IMR-90 (cell line): ENCODE results near the gene ST3GAL3. TPM values are rescaled to one million over a fixed set of nuclear protein-coding genes. Genes with fewer than 3 reads are reported as not detected.

ENCODE experiments used
- ATAC-seq: fragments of 200-7000 bp; cut with Tn5 transposase; 2 replicates; pipeline ENCODE4 v1.9.1; 2020; ENCODE audit warnings: low read depth, mild to moderate bottlenecking, moderate library complexity
- BruUV-seq: library from RNA; stranded (reverse); fragments of 400-500 nt; replicated peaks from 2 replicates; lab custom pipeline; 2021; lab: Mats Ljungman, UMichigan
- CTCF ChIA-PET: fragments of 300-600 bp; formaldehyde crosslinking; extraction: SDS; loops from one replicate; lab custom pipeline; 2021; ENCODE audit warnings: antibody characterized with exemption; lab: Yijun Ruan, JAX
- POLR2A ChIA-PET: fragments of 300-600 bp; sonication (Branson Sonifier 250); formaldehyde crosslinking; loops from one replicate; lab custom pipeline; 2022; ENCODE audit warnings: antibody characterized with exemption; ENCODE audit not compliant: unreplicated experiment; lab: Charles Lee
- DNase-seq: peaks from one replicate; pipeline ENCODE4 v3.0.0; 2013
- H2AFZ ChIP-seq: replicated peaks from 2 replicates; pipeline ENCODE3; 2013; ENCODE audit warnings: low read length, mild to moderate bottlenecking; ENCODE audit not compliant: poor library complexity
- H2AK5ac ChIP-seq: 2 replicates; pipeline ENCODE4 v1.6.1; 2013; ENCODE audit warnings: low read depth, low read length, inconsistent platforms
- H2AK9ac ChIP-seq: replicated peaks from 2 replicates; pipeline ENCODE3; 2013; ENCODE audit warnings: mild to moderate bottlenecking, low read depth, low read length, moderate library complexity; ENCODE audit not compliant: poor library complexity
- H2BK120ac ChIP-seq: 2 replicates; pipeline ENCODE4 v1.6.1; 2013; ENCODE audit warnings: low read depth, low read length, inconsistent platforms
- H2BK15ac ChIP-seq: 3 replicates; pipeline ENCODE4 v1.6.1; 2013; ENCODE audit warnings: low read depth, low read length, inconsistent platforms
- H2BK20ac ChIP-seq: 2 replicates; pipeline ENCODE4 v1.6.1; 2013; ENCODE audit warnings: low read depth, mild to moderate bottlenecking, inconsistent platforms, low read length, moderate library complexity
- H2BK5ac ChIP-seq: 2 replicates; pipeline ENCODE4 v1.6.1; 2013; ENCODE audit warnings: mild to moderate bottlenecking, low read depth, low read length, inconsistent platforms; ENCODE audit not compliant: poor library complexity, severe bottlenecking
- H3K14ac ChIP-seq: replicated peaks from 2 replicates; pipeline ENCODE4 v1.6.1; 2013; ENCODE audit warnings: low read depth, low read length, inconsistent platforms
- H3K18ac ChIP-seq: 2 replicates; pipeline ENCODE4 v1.6.1; 2013; ENCODE audit warnings: low read depth, low read length, control low read depth
- H3K23ac ChIP-seq: 2 replicates; pipeline ENCODE4 v1.6.1; 2013; ENCODE audit warnings: low read depth, low read length, inconsistent platforms
- H3K27ac ChIP-seq: 2 replicates; pipeline ENCODE4 v1.5.1; 2013; ENCODE audit warnings: mild to moderate bottlenecking, control low read depth, low read length; ENCODE audit not compliant: insufficient read depth
- H3K27me3 ChIP-seq: 2 replicates; pipeline ENCODE4 v1.6.1; 2013; ENCODE audit warnings: low read length; ENCODE audit not compliant: control insufficient read depth, insufficient read depth
- H3K36me3 ChIP-seq: 2 replicates; pipeline ENCODE4 v1.6.1; 2013; ENCODE audit warnings: low read length, mixed read lengths; ENCODE audit not compliant: control insufficient read depth, insufficient read depth
- H3K4ac ChIP-seq: 2 replicates; pipeline ENCODE4 v1.6.1; 2013; ENCODE audit warnings: low read depth, low read length, inconsistent platforms
- H3K4me1 ChIP-seq: 2 replicates; pipeline ENCODE4 v1.6.1; 2013; ENCODE audit warnings: low read length, mixed read lengths; ENCODE audit not compliant: control insufficient read depth, insufficient read depth
- H3K4me2 ChIP-seq: 2 replicates; pipeline ENCODE4 v1.6.1; 2013; ENCODE audit warnings: low read depth, mild to moderate bottlenecking, control low read depth, low read length, moderate library complexity
- H3K4me3 ChIP-seq: 2 replicates; pipeline ENCODE4 v1.5.1; 2013; ENCODE audit warnings: low read depth, mild to moderate bottlenecking, control low read depth, low read length, moderate library complexity; ENCODE audit not compliant: insufficient read depth
- H3K56ac ChIP-seq: 2 replicates; pipeline ENCODE4 v1.6.1; 2013; ENCODE audit warnings: low read length, inconsistent platforms; ENCODE audit not compliant: insufficient read depth; ENCODE audit errors: extremely low read depth
- H3K79me1 ChIP-seq, 2 experiments: 2 replicates each; pipeline ENCODE4 v1.6.1; 2013; ENCODE audit warnings: low read length in 2 of 2, inconsistent platforms in 1 of 2, low read depth in 1 of 2
- H3K9ac ChIP-seq: 2 replicates; pipeline ENCODE4 v1.6.1; 2013; ENCODE audit warnings: low read depth, low read length, control low read depth
- H3K9me1 ChIP-seq: 2 replicates; pipeline ENCODE4 v1.6.1; 2013; ENCODE audit warnings: low read length, inconsistent platforms; ENCODE audit not compliant: insufficient read depth
- H3K9me3 ChIP-seq: 2 replicates; pipeline ENCODE4 v1.6.1; 2013; ENCODE audit warnings: low read length; ENCODE audit not compliant: control insufficient read depth, insufficient read depth
- H4K20me1 ChIP-seq: 2 replicates; pipeline ENCODE4 v1.6.1; 2013; ENCODE audit warnings: low read length, inconsistent platforms; ENCODE audit not compliant: insufficient read depth
- H4K5ac ChIP-seq: 2 replicates; pipeline ENCODE4 v1.6.1; 2013; ENCODE audit warnings: mild to moderate bottlenecking, low read depth, low read length, control low read depth
- H4K8ac ChIP-seq, 2 experiments: 2 replicates each; pipeline ENCODE4 v1.6.1; 2013; ENCODE audit warnings: low read depth in 2 of 2, low read length in 2 of 2, control low read depth in 1 of 2, inconsistent platforms in 1 of 2
- H4K91ac ChIP-seq: 2 replicates; pipeline ENCODE4 v1.6.1; 2013; ENCODE audit warnings: low read depth, low read length, inconsistent platforms; ENCODE audit not compliant: insufficient read depth
- BHLHE40 ChIP-seq: fragments of 150-350 bp; IDR thresholded peaks from 2 replicates; pipeline ENCODE4 v1.6.1; 2016; ENCODE audit warnings: mild to moderate bottlenecking, low read depth, low read length
- CEBPB ChIP-seq: IDR thresholded peaks from 2 replicates; pipeline ENCODE4 v1.6.1; 2012; ENCODE audit warnings: low read depth, low read length, improper control_type of control experiment
- FOS ChIP-seq: fragments of 150-350 bp; IDR thresholded peaks from 2 replicates; pipeline ENCODE4 v1.6.1; 2016; ENCODE audit warnings: low read depth, low read length
- MAFK ChIP-seq: IDR thresholded peaks from 2 replicates; pipeline ENCODE4 v1.6.1; 2012; ENCODE audit warnings: low read depth, low read length, improper control_type of control experiment
- MAZ ChIP-seq: IDR thresholded peaks from 2 replicates; pipeline ENCODE4 v1.6.1; 2012; ENCODE audit warnings: low read depth, mild to moderate bottlenecking, low read length, improper control_type of control experiment, moderate library complexity, borderline replicate concordance
- MXI1 ChIP-seq: IDR thresholded peaks from 2 replicates; pipeline ENCODE4 v1.6.1; 2012; ENCODE audit warnings: low read depth, mild to moderate bottlenecking, low read length, moderate library complexity, borderline replicate concordance
- POLR2A ChIP-seq: IDR thresholded peaks from 2 replicates; pipeline ENCODE4 v1.6.1; 2012; ENCODE audit warnings: mild to moderate bottlenecking, low read depth, low read length
- RCOR1 ChIP-seq: IDR thresholded peaks from 2 replicates; pipeline ENCODE4 v1.6.1; 2012; ENCODE audit warnings: mild to moderate bottlenecking, low read length, improper control_type of control experiment; ENCODE audit not compliant: insufficient replicate concordance
- SMC3 ChIP-seq: fragments of 150-350 bp; IDR thresholded peaks from 2 replicates; pipeline ENCODE4 v1.6.1; 2016; ENCODE audit warnings: low read depth, mild to moderate bottlenecking, antibody characterized with exemption, low read length, moderate library complexity
- WGBS, 2 experiments: methylation state at CpG; one replicate each; pipeline versions ENCODE4 v1.1.5 to v1.1.7; 2013; ENCODE audit warnings: missing lambda C conversion rate in 2 of 2; ENCODE audit not compliant: insufficient read length in 1 of 2; ENCODE audit errors: extremely low coverage in 2 of 2; 5-methylcytosine and 5-hydroxymethylcytosine counted together
- dilution Hi-C: fragments of 300-500 bp; cut with HindIII; formaldehyde crosslinking; loops from one replicate; pipeline ENCODE4 v1.14.3; 2018; ENCODE audit warnings: low sequenced_read_pairs; ENCODE audit not compliant: unreplicated experiment
- in situ Hi-C: fragments of 300-500 bp; cut with MboI; formaldehyde crosslinking; loops from 3 replicates; pipeline ENCODE4 v1.14.3; 2019; ENCODE audit warnings: low sequenced_read_pairs, inconsistent platforms, mixed read lengths
- intact Hi-C: fragments of 100-400 bp; cut with micrococcal nuclease; formaldehyde crosslinking; loops from 2 replicates; pipeline ENCODE4 v1.10.0; 2022
- polyA plus RNA-seq, 3 experiments: library from polyadenylated mRNA; depleted of rRNA; stranded (reverse); fragments of >200 nt; gene quantifications; 2 replicates each; pipeline ENCODE4 v1.2.3, GENCODE V29; 2012; ENCODE audit warnings: low replicate concordance in 1 of 3
- total RNA-seq: library from RNA; depleted of rRNA; stranded (reverse); fragments of >200 nt; gene quantifications from 2 replicates; pipeline ENCODE4 v1.2.3, GENCODE V29; 2012
- TF ChIP-seq, protein P1 (sequence below): conservative IDR thresholded peaks from 2 replicates; pipeline ENCODE4 v1.5.1; 2012; ENCODE audit warnings: mild to moderate bottlenecking, low read depth, low read length, improper control_type of control experiment

ST3GAL3 gene
- total and polyA plus RNA-seq, 2 of the 4 experiments (the other 2 are of a cell fraction), result 12.0 to 14.8 TPM

DNA sequence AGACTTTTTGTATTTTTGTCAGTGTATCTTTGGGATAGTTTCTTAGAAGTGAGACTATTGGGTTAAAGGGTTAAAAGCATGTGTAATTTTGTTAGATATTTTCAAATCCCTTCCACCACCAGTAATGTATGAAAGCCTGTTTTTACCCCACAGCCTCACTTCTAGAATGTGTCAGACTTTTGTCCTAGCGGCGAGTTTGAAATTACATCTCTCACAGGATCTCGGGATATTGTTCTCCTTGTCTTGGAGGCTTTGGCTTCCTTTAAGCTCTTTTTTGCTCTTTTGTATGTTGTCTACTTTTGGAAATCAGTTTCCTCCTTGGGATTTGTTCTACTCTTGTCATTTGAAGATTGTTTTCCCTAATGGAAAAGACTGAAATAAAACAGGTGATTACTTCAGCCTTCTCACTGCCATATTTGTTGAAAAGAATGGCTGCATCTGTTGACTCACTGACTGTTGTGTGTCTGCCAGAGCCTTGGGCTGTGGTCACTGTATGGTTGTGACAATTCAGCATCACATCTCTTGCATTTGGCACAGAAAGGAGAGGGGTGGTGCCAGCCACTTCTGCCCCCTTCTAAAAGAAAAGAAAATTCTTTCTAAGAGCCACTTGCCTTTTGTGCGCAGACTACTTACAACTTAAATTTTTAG lies 22.6 kb downstream of the ST3GAL3 start:
- Histone ChIP-seq H3K9ac (no peak overlapping the region), H2AK9ac (no peak overlapping the region), H4K91ac (no peak overlapping the region), H3K23ac (no peak overlapping the region), H2AFZ (no peak overlapping the region), H3K4me3 (no peak overlapping the region), H2BK120ac (no peak overlapping the region), H3K9me3 (no peaks in the 10 kb centered on the region), H3K27me3 (no peaks in the 10 kb centered on the region), H3K4ac (no peak overlapping the region), H2AK5ac (no peak overlapping the region), H3K36me3 (peaks cover 1% of the 10 kb centered on the region; the same call in 1 of the 2 replicates), H3K18ac (no peak overlapping the region), H3K14ac (no peak overlapping the region), H2BK15ac (no peak overlapping the region), H3K9me1 (peaks cover 11% of the 10 kb centered on the region), H3K4me1 (peaks cover 4% of the 10 kb centered on the region), H3K4me2 (no peak overlapping the region), H4K5ac (no peak overlapping the region), H2BK20ac (no peak overlapping the region), H4K8ac (no peak overlapping the region), H3K79me1 (peaks cover 39 to 66% of the 10 kb centered on the region in 2 experiments), H4K20me1 (peaks cover 13% of the 10 kb centered on the region), H3K56ac (no peak overlapping the region), H3K27ac (no peak overlapping the region), H2BK5ac (no peak overlapping the region)
- no CpG with 5 or more reads among the region's 4 CpGs for WGBS, 2 experiments
- POLR2A ChIA-PET, result no interaction called here
- DNase-seq (peak; percentile 33), ATAC-seq (0 out of 2 replicates have a peak, but pooled peaks have one; percentile 29)
- intact Hi-C loops (no loop called here), in situ Hi-C loops (no loop called here), dilution Hi-C loops (no loop called here)
- TF ChIP-seq RCOR1, result no peak
- TF ChIP-seq, protein P1, sequence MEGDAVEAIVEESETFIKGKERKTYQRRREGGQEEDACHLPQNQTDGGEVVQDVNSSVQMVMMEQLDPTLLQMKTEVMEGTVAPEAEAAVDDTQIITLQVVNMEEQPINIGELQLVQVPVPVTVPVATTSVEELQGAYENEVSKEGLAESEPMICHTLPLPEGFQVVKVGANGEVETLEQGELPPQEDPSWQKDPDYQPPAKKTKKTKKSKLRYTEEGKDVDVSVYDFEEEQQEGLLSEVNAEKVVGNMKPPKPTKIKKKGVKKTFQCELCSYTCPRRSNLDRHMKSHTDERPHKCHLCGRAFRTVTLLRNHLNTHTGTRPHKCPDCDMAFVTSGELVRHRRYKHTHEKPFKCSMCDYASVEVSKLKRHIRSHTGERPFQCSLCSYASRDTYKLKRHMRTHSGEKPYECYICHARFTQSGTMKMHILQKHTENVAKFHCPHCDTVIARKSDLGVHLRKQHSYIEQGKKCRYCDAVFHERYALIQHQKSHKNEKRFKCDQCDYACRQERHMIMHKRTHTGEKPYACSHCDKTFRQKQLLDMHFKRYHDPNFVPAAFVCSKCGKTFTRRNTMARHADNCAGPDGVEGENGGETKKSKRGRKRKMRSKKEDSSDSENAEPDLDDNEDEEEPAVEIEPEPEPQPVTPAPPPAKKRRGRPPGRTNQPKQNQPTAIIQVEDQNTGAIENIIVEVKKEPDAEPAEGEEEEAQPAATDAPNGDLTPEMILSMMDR, result no peak
- no peak for TF ChIP-seq MXI1
- no peak for TF ChIP-seq BHLHE40
- no peak for TF ChIP-seq MAFK
- TF ChIP-seq CEBPB, result no peak
- no peak for TF ChIP-seq SMC3
- no peak for TF ChIP-seq MAZ
- TF ChIP-seq POLR2A, result no peak
- no peak for TF ChIP-seq FOS
- BruUV-seq, result no TSS peak
- CTCF ChIA-PET, result no interaction called here
